Measurements from ENCODE around the gene COX6B2. TPM values are rescaled to one million over a fixed set of nuclear protein-coding genes. Genes with fewer than 3 reads are reported as not detected.

COX6B2 gene
- total and polyA plus RNA-seq, 2 donors (not counting 3 experiments of a cell fraction or from before 2014, with no cell fraction given): not detected

- Histone ChIP-seq H3K4me1 (ENCODE audit: control insufficient read depth, extremely low read depth, insufficient read depth, low read length) (peaks cover 3% of the 10 kb centered on the region), H3K9me1 (replicated peaks; ENCODE audit: control insufficient read depth, extremely low read depth, insufficient read depth, low read length) (no peaks in the 10 kb centered on the region), H3K27ac (ENCODE audit: insufficient read depth, low read depth, low read length) (no peak overlapping the region), H3K36me3 (ENCODE audit: control insufficient read depth in 2 of 2, extremely low read depth in 1 of 2, insufficient read depth in 2 of 2, low read length in 2 of 2) (no peaks in the 10 kb centered on the region), H4K20me1 (replicated peaks; ENCODE audit: control insufficient read depth, extremely low read depth, insufficient read depth, low read length) (no peaks in the 10 kb centered on the region), H3K27me3 (ENCODE audit: control insufficient read depth in 2 of 2, insufficient read depth in 2 of 2, low read length in 2 of 2) (peaks cover 18 to 32% of the 10 kb centered on the region in 2 experiments), H3K79me2 (ENCODE audit: control insufficient read depth, insufficient read depth, low read length) (no peaks in the 10 kb centered on the region), H3K4me2 (ENCODE audit: insufficient read depth, low read length) (no peak overlapping the region), H3K4me3 (replicated peaks in 1 of 3; ENCODE audit: insufficient read depth in 1 of 3, low read depth in 1 of 3, low read length in 3 of 3) (no peak overlapping the region), H3K9me3 (replicated peaks; ENCODE audit: control insufficient read depth, insufficient read depth, low read length) (no peaks in the 10 kb centered on the region), H2AFZ (ENCODE audit: low read depth, low read length) (no peak overlapping the region), H3K9ac (replicated peaks; ENCODE audit: extremely low read depth, insufficient read depth, low read length) (no peak overlapping the region)
- dilution Hi-C loops (cut with MboI; ENCODE audit: extremely low pct_ligation_motif_present, low sequenced_read_pairs): no loop called here
- ChIA-PET CTCF (interaction anchor here (1.2 to 1.3 kb wide), 3 partner anchors 12 to 71 kb away, joined by 3 to 7 read pairs (median 4); partner anchors contain the start of genes KMT5C and TMEM238), POLR2A (no interaction called here)
- DNase-seq (ENCODE audit: low read depth, low spot score) (no peak), FAIRE-seq (no peak)
- BruUV-seq (replicated peaks): no TSS peak
- TF ChIP-seq FOS (IDR thresholded peaks at IDR 0.05; ENCODE audit: borderline replicate concordance, insufficient read depth, low read length) (no peak), POLR2A (IDR thresholded peaks at IDR 0.05; ENCODE audit: low read depth, low read length) (no peak), MYC (IDR thresholded peaks at IDR 0.05; ENCODE audit: low read depth, low read length) (no peak), GATA2 (IDR thresholded peaks at IDR 0.05; ENCODE audit: insufficient read depth, insufficient read length, low read depth, low read length) (no peak), EZH2 (IDR thresholded peaks at IDR 0.05; ENCODE audit: borderline replicate concordance, low read depth, low read length, severe bottlenecking) (no peak), JUN (IDR thresholded peaks at IDR 0.05; ENCODE audit: borderline replicate concordance, insufficient read depth, insufficient read length, low read depth) (no peak), POLR2AphosphoS5 (IDR thresholded peaks at IDR 0.05; ENCODE audit: insufficient read depth, low read depth, low read length) (no peak), CTCF (IDR thresholded peaks at IDR 0.05; ENCODE audit: extremely low read depth in 1 of 2, insufficient read depth in 1 of 2, low read depth in 1 of 2, low read length in 2 of 2) (no peak)
- intact Hi-C loops (cut with micrococcal nuclease): no loop called here
Measured at GRCh38 chr19:55372316-55373081, 18.0 kb upstream of the COX6B2 start.
